Myocyte (in vitro differentiated cells): ENCODE data around the gene ST6GALNAC5. TPM values are rescaled to one million over a fixed set of nuclear protein-coding genes. Genes with fewer than 3 reads are reported as not detected.
"Not testable (repeated sequence)": the region's sequence is repeated elsewhere in the genome, so short reads cannot be mapped to it uniquely, and the experiment has no call there.

Source experiments
- DNase-seq: peaks from one replicate; pipeline ENCODE4 v3.0.0-alpha.2; 2012; ENCODE audit warnings: low read depth
- polyA plus RNA-seq: library from polyadenylated mRNA; unstranded; fragments of >200 nt; gene quantifications from one replicate; pipeline ENCODE4 v1.2.1, GENCODE V29; 2012; ENCODE audit warnings: missing spikeins
- total RNA-seq: library from RNA; depleted of rRNA; stranded (reverse); fragments of >200 nt; gene quantifications from 2 replicates; pipeline ENCODE4 v1.2.3, GENCODE V29; 2014

The ST6GALNAC5 gene
- 2.2 and 5.1 TPM in 2 replicates for total RNA-seq
- polyA plus RNA-seq, result 2.5 TPM

DNA sequence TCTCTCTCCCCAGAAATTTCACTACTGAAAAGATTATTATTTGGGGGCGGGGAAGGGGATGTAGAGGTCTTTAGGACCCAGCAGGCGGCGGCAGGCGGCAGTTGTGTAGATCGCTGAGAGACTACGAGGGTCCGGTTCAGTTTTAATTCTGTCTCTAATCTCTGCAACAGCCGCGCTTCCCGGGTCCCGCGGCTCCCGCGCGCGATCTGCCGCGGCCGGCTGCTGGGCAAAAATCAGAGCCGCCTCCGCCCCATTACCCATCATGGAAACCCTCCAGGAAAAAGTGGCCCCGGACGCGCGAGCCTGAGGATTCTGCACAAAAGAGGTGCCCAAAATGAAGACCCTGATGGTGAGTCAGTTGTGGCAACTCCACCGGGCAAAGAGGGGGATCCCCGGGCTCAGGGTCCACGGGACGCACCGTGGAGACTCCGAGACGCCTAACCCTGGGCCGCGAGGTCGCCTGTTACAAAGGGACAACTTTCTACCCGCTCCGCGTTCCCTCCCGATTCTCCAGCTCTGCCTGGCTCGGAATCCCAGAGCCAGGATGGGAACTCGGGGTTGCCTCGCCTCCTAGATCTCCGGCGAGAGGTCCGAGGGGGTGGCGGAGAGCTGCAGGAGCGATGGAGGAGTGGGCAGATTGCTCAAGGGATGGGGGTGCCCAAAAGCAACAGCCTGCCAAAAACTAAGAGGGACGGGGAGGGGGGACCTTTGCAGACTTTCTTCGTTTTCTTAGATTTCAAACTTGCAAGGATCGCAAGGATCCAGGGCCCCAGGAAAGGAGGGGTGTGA, at the start of gene ST6GALNAC5:
Gene ST6GALNAC5 (plus strand): TSS at position 139 of the 789 bp plus-strand sequence.
- DNase-seq, result peak; percentile 56

DNA sequence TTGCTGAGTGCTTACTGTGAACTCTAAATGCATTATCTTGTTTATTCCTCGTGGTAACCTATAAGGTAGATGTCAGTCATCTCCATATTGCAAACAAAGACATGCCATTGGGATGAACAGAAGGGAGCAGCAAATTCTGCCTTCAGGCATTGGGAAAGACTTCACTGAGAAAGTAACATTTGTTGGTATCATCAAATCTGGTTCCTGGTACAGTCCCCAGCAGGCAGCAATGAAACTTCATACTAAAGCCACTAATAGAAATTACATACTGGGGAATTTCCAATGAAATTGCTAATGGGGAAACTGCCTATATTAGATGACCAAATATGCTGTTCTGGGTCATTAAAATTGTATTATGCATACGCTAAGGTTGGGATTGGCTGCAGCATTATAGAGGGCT, 47.3 kb upstream of the ST6GALNAC5 start:
- DNase-seq, result no peak

DNA sequence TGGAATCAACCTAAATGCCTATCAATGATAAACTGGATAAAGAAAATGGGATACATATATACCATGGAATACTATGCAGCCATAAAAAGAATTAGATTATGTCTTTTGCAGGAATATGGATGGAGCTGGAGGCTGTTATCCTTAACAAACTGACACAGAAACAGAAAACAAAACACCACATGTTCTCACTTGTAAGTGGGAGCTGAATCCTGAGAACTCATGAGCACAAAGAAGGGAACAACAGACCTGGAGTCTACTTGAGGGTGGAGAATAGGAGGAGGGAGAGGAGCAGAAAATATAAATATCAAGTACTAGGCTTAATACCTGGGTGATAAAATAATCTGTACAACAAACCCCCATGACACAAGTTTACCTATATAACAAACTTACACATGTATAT, 44.3 kb upstream of the ST6GALNAC5 start:
- DNase-seq, result not testable (repeated sequence)

DNA sequence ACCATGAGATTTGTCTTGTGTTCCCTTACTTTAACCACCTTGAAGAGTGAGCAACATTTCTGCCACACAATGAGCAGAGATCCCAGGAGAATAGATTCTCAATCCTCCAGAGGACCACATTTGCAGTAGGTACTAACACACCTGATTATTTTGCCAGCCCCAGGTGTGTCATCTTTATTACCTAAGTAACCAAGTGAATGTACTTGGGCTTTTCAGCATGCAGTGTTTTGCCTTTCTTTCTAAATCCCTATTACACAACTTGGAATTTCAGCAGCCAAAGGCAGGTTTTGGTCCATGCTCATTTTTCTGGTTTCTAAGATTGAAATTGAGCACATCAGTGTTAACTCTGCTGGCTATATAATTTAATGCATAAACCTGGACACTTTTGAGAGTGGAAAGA, 43.2 kb upstream of the ST6GALNAC5 start:
- DNase-seq, result no peak

DNA sequence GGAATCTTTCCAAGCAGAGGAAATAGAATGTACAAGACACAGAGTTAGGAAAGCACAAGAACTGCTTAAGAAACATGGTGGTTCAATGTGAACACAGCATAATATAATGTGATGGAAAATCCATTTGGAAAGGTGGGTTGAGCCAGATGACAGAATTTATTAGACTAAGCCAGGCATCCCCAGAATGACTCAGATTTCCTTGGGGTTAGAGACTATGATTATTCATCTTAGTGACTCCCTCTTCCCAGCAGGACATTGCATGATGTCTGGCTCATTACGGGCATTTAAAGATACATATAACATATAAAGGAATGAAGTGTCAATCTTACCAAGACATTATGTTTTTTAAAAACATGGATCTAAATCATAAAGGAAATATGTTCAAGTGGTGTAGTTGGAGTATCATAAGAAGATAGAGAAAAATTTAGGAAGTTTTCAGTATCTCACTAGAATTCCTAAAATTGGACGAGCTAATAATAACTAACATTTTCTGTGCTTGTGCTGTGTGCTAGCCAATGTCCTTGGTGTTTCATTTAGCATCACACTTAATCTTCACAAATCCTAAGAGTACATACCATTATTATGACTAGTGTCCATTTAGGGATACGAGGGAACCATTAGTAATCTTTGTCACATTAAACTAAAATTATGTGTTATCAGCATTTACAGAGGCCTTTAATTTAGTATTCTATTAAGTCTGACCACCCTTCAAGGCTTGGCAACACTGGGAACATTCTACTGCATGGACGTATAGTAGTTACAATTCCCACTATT, 41.0 kb upstream of the ST6GALNAC5 start:
- DNase-seq, result peak; percentile 54

DNA sequence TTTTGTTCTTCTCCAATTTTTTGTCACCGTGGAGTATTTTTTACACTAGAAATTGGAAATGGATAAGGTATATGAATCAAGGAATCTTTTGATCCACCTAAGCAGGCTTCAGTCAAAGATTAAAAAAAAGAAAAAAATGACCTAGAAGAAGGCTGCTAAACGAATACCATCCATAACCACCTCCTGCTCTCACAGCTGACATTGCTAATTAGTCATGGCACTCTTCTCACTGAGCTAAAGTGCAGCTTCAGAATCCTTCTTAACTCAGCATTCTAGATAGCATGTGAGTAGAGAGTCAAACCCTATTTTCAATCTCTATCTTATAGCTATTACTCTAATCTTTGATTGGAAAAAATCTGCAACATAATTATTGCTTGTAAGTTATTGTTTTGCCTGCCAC, 40.2 kb upstream of the ST6GALNAC5 start:
- DNase-seq, result peak; percentile 28

DNA sequence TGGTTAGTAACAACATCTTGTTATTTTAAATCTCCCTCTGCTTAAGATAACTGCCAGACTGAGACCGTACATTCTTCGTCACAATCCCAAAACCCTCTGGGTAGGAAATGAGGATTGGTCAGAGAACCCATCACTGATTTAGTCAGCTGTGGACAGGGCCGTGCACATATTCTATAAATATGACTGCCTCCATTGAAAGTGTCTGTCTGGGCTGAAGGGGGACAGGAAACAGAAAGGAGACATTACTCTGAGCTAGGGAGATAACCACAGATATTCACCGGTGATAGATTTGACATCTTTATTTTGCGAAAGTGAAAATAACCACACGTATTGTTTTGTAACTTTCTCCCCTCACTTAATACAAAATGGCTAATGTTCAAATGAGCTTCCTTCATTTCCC, 36.9 kb upstream of the ST6GALNAC5 start:
- peak; percentile 35 for DNase-seq

DNA sequence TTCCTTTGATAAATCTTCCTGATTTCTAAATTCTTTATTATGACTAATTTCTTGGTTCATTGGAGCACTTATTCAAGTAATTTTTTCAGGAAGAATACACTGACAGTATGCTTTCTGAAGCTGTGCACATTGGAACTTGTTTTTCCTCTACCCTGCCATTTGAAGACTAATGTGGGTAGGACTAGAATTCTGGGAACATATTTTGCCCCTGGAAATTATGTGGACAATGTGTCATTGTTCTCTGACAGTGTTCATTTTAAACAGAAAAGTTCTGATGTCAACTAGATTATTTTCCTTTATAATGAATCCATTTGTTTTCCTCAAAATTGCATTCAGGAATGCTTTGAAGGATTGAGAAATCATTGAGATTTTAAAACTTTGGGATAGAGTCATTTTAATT, 34.8 kb upstream of the ST6GALNAC5 start:
- DNase-seq, result no peak

DNA sequence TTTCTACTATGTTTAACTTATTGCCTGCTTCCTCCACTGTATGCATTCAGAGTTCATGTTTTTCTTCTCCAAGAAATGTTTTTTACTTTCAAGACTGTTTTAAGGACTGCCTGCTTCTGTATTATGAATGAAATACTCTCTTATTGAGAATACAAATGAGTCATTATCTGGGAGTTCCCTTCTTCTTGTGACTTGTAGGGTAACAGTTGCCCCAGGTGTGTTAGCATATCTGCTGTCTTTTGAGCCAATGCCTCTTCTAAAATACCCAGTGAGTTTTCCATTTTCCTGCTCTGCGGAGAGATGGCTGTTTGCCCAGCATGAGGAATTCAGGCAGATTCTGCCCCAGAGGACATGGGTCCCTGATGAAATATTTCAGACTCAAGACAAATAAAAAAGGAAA, 34.1 kb upstream of the ST6GALNAC5 start:
- DNase-seq, result no peak

DNA sequence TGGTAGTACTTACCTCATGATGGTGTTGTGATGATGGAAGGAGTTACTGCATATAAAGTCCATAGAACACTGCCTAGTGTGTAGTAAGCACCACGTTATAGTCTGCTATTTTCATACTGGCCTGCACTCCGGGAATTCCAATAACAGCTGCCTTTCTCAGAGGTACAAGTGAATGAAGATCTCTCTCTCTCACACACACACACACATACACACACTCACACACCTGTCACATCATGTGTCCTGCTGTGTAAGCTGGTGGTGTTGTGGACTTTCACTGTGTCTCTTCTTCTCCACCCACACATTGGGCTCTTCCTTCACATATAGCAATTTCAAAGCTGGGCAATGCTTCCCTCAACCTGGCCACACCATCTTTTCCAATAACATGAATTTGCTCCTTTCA, 33.4 kb upstream of the ST6GALNAC5 start:
- peak; percentile 67 for DNase-seq

DNA sequence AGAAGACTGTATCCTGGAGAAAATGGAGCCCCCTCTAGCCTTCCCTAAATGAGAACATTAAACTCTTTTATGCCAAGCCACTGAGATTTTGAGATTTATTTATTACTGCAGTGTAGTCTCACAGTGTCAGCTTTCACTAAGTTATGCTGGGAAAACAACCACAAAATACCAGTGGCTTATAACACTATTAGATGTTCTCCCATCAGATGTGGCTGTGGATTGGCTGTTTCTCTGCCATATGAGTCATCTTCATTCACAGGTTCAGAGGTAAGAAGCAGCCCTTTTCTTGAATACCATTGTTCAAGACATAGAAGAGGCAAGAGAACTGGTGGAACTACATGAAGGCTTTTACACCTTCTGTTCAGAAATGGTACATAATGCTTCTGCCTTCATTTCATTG, 32.1 kb upstream of the ST6GALNAC5 start:
- peak; percentile 90 for DNase-seq

DNA sequence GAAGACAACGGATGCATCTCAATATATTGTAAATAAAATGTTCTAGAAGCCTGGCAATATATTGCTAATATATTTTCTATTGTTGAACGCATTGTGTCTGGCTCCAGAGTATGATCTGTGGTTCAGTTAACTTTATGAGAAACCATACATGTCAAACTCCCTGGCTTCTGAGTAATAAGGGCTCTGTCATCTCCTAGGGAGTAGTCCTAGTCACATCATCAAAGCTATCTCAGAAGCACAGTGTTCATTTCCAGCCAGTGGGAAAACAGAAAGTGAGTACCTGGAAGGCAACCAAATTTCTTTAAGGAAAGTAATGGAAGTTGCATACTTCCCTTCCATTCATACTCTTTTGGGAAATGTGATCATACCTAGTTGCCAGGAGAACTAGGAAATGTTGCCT, 27.0 kb upstream of the ST6GALNAC5 start:
- no peak for DNase-seq

DNA sequence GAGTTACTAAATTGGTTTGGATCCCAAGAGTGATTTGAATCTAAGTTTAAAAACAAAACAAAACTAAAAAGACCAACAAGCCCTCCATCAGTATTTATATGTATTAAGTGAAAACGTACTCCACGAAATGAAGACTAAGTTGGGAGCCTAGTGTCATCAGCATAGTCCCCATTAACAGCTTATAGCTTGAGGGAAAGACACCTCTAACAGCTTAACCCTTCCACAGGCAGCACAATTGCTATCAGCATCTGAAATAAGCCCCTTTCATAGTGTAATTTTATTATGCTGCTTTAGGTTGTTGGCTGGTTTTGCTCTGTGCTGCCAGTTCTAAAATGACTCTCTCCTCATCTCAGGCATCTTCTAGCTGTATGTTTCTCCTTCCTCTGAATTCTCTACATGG, 25.8 kb upstream of the ST6GALNAC5 start:
- no peak for DNase-seq

DNA sequence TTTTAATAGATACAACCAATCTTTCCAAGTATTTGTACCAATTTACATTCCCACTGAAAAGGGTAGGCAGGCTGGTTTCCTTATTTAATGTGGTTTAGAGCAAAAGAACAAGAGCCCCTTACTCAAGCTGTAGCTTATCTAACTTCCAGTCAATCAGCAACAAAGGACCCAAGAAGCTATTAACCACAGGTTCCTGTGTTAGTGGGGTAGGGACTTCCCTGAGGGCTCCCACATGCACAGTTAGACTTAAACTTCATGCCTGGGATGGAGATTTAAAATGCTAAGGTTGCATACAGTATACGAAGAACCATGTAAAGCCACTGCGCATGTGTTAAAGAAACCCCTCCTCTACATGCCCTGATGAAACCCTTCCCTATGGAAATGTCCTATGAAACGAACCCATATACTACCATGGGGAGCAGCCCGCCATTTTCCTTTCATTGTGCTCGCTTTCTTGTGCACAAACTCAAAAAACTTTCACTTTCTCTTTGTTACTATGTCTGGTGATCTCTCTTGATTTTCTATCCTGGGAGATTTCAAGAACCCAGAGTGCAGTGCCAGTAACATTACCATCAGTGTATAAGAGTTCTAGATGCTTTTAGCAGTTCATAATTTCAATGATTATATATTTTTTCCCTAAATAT, 23.3 kb upstream of the ST6GALNAC5 start:
- no peak for DNase-seq

DNA sequence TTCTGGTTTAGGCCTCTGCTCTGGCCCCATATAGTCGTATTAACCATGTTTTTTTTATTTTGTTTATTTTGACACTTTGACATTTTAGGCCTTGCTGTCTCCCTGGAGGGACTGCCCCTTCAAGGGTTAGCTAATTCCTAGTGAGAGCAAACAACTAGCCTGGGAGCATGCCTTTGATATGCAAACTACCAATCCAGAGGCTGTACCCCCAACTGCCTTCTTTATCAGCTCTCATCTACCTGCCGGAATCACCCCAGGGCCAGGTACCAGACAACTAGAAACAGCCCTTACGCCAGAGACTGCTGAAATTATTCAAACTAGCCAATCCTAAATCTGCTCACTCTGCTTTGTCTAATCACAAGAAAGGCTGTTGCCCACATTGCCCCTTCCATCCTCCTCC, 13.0 kb upstream of the ST6GALNAC5 start:
- no peak for DNase-seq

DNA sequence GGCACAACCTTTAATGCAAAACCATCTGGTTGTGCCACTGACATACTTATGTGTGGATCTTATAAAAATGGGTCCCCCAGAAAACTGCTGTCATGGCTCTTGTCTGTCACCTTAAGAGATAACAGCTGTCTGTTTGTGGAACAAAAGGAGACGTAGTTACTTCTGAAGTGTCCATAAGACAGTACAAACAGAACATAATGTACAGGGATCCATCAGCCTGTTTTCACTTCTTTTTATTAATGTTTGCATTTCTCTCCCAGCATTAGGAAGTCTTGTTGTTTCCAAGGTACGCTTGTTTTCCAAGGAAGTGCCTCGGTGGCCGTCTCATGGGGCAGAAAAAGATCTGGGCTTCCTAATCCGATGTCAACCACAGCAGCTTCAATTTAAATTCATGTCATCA, 11.2 kb upstream of the ST6GALNAC5 start:
- DNase-seq, result no peak

DNA sequence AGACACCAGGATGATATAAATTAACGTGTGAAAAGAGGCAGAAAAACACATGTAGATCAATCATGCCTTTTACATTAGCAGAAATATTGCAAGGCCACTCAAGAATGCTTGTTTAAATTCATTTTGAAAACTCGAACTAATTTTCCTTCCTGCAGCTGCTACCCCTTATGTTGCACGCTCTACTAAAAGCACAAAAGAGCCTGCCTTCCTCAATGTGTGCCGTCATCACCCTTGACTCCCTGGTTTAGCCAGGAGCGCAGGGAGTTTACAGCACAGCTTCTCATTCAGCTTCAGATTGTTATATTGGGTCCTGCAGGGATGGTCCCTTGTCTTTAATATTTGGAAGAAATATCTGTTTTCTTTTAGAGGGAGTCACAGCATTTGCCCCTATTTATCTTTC, 10.1 kb upstream of the ST6GALNAC5 start:
- no peak for DNase-seq

DNA sequence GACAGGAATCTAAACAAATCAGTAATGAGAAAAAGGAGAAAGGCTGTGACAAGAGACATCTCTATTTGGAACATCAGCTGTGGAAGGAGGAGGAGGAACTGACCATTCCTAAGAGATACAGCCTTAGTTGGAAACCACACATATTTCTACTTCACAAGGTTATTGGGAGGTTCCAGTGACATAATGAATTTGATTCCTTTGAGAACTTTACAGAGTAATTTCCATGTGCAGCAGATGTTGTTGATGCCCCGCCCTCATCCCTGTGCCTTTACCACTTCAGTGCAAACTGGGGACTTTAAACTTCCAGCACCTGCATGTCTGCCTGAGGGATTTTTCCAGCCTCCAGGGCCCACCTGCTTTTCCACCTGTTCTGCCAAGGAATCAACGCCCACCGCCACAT, 9.3 kb upstream of the ST6GALNAC5 start:
- no peak for DNase-seq

DNA sequence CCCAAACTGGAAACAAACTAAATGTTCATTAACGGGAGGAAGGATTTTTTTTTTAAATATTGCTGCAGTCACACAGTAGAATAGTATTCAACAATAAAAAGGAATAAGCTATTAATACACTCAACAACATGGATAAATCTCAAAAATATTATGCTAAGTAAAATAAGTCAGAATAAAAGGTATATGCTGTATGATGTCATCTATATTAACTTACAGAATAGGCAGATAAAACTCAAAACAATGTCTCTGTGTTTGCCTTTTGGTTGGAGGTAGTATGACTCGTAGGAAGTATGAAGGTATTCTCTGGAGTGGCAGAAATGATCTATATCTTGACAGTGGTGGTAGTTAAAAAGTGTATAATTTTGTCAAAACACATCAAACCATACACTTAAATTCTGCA, 6.1 kb upstream of the ST6GALNAC5 start:
- DNase-seq, result no peak

DNA sequence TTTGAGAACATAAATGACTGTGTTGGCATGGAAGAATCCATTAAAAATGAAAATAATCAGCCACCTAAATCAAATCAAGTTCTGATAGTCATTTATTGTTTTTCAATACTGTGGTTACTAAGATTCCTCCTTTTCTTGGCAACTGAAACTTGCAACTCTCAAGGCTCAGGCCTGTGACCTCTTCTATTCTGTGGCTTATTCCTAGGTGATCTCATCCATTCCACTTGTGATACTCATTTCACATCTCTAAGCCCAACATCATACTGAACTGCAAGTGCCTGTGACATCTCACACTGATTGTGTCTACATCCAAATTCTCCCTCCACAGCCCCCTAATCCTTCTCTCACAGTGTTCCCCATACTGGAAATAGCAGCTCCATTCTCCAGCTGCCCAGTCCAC, 4.8 kb upstream of the ST6GALNAC5 start:
- peak; percentile 60 for DNase-seq

DNA sequence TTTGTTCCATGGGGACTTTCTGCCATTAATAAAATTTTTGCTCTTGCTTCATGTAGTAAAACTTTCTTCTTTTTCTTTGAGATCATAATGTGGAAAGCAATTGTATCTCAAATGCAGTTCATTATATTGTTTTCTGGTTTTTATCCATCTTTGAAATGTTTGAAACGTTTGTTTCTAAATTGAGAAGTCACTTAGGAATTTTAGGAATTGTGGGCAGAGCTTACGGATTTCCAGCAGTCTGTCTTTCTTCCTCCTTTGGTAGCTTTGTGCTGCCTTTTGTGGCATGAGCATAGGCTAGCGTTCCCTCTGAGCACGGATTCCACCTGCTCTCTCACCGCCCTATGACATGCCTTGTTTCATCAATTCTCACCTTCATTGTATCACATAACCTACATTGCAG, 2.9 kb upstream of the ST6GALNAC5 start:
- DNase-seq, result no peak

DNA sequence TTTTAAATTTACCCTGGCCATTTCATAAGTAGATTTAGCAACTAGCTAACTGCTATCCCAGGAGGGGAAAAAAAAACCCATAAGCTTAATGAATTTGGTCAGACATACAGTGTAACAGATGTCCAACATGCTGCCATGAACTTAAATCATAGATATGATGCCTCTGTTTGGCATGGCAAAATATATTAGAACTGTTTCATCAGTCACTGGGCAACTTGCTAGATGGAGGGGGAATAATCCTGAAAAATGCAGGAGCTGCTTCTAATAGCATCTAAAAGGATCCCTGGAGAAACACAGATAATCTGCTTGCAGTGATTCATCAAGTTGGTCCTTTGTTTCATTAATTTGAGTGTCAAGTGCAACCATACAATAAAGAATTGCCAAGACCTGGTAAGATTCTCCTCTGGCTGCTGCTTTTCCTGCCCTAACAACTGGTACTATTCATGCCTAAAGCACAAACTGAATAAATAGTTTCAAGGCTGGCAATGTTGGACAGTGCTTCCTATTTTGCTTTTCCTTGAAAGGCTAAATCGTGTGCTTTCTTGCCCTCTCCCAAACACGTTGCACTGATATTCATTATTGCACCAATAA, 1.5 kb upstream of the ST6GALNAC5 start:
- DNase-seq, result no peak
